GM21717 (cell line): Measurements from ENCODE around the gene LRCH2.
"Not testable (repeated sequence)": the region's sequence is repeated elsewhere in the genome, so short reads cannot be mapped to it uniquely, and the experiment has no call there.

Source experiments
- ATAC-seq: cut with Tn5 transposase; IDR thresholded peaks from one replicate; pipeline ENCODE4 v1.9.1; 2021; ENCODE audit warnings: mild to moderate bottlenecking, moderate library complexity; ENCODE audit not compliant: unreplicated experiment

The LRCH2 gene, protein sequence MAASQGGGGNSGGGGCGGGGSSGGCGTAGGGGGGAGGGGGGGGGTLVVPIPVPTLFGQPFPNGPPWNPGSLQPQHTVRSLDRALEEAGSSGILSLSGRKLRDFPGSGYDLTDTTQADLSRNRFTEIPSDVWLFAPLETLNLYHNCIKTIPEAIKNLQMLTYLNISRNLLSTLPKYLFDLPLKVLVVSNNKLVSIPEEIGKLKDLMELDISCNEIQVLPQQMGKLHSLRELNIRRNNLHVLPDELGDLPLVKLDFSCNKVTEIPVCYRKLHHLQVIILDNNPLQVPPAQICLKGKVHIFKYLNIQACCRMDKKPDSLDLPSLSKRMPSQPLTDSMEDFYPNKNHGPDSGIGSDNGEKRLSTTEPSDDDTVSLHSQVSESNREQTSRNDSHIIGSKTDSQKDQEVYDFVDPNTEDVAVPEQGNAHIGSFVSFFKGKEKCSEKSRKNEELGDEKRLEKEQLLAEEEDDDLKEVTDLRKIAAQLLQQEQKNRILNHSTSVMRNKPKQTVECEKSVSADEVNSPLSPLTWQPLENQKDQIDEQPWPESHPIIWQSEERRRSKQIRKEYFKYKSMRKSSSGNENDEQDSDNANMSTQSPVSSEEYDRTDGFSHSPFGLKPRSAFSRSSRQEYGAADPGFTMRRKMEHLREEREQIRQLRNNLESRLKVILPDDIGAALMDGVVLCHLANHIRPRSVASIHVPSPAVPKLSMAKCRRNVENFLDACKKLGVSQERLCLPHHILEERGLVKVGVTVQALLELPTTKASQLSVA

DNA sequence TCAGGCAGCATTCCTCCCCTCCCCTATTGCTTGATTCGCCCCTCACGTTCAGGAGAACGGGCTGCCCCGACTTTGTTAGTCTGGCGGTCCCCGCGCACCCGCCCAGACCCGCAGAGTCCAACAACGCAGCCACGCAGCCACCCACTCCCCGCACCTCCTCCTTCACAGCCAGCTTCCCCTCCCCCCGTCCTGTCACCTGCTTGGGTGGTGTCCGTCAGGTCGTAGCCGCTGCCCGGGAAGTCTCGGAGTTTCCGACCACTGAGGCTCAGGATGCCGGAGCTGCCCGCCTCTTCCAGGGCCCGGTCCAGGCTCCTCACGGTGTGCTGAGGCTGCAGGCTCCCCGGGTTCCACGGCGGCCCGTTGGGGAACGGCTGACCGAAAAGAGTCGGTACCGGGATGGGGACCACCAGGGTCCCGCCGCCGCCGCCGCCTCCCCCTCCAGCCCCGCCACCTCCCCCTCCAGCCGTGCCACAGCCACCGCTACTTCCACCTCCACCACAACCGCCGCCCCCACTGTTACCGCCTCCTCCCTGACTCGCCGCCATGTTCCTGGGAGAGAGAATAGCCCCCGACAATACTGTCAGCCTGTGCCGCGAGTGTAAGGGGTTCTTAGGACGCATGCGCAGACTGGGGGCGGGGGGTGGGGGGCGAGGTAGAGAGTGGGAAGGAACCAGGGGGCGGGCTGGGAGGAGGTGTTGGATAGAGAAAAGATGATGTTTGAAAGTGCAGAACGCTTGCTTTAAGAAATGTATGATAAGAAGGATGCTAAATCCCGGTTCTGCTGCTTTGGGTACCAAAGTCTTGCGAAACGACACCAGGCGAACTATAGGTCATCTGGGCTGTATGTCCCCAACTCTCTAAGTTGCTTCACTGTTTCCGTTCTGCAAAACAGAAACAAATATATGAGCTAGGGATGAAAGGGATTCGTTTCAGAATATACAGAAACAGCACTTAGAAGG, at the start of gene LRCH2:
TSS of gene LRCH2 (minus strand) at position 600 of the 959 bp plus-strand sequence. CDS start at position 545, 55 bp downstream.
- ATAC-seq = no peak

DNA sequence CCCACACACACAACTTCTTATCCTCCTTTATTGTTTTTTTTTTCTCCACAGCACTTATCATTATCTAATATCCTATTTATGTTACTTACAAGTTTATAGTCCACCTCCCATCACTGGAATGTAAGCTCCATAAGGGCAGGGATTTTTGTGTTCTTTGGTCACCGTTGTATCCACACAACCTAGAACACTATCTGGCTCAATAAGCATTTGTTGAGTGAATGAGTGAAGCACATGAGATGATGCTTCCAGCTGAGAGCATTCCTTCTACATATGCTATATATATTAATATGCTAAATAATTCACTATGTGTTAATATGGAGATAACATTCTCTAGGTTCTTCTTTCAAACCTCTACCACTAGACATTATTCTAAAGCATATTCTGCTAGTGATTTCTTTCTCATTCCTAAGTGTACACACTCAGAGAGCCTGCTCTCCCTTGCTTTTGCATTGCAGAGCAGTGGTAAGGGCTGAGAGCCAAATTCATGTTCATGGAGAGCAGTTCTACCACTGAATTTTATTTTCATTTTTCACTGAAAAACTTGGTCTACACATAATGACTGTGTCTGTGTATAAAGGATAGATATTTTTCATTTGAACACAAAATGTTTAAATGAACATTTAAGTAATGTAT, 35.3 kb upstream of the LRCH2 start:
- ATAC-seq = no peak

DNA sequence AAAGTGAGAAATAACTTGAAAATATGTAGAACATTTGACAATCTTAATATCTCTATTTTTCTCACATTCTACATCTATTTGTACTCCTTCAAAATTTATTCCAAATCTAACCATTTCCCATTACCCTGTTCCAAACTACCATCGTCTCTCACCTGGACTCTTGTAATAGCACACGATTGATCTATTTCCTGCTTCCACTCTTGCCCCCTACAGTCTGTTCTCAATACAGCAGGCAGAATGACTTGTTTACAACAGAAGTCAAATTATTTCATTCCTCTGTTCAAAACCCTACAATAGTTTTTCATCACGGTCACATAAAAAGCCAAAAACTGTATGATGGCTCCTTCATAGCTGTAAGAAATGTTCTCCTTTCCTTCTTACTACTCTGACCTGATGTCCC, 34.5 kb upstream of the LRCH2 start:
- ATAC-seq = no peak

DNA sequence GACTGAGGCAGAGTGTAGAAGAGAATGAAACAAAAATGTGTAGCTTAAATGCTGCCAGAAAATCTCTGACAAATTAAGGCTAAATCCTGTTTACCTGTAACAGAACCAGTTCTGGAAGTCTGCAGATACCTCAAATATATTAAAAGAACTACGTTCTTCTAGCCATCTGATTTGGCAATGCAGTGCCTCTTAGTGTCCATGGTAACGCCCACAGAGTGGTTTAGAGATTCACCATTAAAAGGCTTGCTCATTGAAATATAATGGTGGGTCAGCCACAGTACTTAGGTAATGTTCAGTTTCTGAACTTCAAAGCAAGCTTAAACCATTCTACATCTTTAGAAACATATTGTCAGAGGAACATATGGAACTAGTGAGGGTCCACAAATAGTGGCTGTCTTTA, 32.4 kb upstream of the LRCH2 start:
- no peak for ATAC-seq

DNA sequence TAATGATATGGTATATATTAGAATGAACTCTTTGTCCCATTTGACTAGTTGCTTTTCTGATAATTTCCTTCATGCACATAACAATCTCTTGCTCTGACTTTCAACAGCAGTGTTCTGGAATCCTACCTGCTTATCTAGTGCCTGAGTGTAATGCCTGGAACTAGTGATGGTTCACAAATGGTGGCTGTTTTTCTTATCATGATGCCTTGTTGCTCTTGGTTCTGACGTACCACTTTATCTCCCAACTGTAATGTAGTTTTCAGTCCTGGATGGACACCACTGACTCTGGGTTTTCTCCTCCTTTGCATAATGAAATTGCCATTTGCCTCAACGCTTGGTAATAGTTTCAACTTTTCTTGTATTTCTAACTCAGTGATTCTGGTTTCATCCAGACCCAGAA, 30.1 kb upstream of the LRCH2 start:
- ATAC-seq = no peak

DNA sequence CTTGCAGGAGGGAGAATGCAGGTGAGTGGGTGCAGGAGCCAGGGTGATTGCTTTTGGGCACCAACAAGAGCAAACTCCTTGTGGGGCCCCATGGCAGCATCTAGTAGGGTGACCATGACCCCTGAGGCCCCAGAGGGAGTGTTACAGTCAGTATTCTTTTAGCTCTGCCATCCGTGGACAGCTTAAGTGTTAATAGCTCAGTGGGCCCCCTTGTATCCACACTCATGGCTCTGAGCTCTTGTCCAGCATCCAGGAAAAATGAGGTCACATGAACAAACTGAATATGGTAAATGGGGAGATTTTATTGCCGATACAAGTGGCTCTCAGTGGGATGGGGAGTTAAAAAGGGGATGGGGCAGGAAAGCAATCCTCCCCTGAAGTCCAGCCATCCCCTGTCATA, 27.3 kb upstream of the LRCH2 start:
- ATAC-seq = no peak

DNA sequence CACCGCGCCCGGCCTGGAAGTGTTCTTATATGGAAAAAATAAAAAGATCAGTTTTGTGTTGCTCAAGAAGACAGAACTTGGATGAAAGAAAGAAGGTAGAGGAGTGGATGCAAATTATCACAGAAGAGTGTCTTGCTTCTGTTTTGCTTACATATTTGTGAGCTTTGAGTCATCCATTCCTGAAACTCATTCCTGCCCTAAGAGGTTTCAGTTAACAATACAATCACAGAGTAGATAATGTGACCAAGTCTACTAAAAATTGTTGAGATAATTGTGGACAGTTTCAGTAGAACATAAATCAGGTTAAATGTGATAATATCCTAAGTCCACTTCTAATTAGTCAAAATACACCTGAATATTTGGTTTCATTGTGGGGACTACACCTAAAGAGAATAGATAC, 26.4 kb upstream of the LRCH2 start:
- ATAC-seq = no peak

DNA sequence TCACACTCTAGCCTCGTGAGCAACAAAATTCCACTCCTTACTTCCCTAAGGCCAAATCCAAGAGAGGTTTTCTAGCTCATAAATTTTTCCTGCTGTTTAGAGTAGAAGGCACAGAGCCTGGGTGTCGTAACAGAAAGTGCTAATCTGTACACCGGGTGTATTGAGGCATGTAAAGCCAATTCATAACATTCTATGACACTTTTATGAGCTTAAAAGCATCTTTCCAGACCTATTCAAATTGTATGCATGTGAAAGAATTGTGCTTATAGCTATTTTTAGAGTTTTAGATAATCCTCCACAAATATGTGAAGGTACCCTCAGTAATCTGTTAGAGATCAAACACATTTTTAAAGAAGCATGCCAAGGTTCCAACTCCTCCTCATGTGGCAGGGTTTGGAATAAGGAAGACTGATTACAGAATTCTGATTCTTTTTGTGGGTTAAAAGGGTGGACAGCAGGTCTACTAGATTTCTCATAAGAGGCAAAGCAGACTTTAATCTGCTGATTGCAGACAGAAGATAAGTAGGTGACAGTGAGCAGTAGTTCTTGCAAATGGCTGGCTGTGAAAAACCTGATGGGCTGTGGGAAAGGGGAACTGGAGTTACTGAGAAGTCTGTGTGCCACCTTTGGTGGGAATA, 25.5 kb upstream of the LRCH2 start:
- ATAC-seq = no peak

DNA sequence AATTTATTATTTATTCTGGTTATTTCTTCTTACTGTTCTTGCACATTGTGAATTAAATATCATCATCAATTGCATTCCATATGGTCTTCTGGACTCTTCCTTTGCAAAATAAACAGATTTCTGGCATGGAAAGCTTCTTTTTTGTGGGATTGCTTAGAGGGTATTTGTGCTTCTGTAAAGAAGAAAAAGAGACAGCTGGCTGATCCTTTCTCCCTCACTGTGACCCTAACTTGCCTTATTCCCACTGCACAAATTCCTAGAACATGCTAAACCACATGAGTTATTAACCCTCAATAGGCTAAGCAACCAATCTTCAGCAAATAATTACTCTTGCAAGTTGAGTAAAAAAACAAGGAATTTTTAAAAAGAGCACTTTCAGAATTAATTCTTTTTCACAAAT, 23.8 kb upstream of the LRCH2 start:
- ATAC-seq = no peak

DNA sequence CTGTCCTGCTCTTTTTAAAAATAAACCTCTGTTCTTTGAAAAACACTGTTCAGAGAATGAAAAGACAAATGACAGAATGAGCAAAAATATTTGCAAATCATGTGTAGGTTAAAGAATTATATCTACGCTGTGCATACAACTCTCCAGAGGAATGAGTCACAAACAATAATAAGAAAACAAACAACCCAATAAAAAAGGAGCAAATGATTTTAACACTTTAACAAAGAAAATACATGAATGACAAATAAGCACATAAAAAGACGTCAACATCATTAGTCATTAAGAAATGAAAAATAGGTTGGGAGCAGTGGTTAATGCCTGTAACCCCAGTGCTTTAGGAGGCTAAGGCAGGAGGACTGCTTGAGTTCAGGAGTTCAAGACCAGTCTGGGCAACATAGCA, 21.1 kb upstream of the LRCH2 start:
- no peak for ATAC-seq

DNA sequence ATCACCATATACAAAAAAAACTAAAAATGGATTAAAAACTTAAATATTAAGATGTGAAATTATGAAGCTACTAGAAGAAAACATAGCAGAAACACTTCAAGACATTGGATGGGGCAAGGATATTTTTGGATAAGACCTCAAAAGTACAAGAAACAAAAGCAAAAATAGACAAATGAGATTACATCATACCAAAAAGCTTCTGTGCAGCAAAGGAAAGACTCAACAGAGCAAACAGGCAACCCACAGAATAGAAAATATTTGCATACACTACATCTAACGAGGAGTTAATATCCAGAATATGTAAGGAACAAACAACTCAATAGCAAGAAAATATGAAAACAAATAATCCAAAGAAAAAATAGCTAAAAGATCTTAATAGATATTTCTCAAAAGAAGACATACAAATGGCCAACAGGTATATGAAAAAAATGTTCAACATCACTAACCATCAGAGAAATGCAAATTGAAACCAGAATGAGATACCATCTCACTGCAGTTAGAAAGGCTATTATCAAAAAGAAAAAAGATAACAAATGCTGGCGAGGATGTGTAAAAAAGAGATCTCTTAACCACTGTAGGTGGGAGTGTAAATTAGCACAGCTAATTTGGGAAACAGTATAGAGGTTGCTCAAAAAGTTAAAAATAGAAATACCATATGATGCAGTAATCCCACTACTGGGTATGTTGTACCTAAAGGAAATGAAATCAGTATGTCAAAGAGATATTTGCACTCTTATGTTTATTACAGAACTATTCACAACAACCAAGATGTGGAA, 17.8 kb upstream of the LRCH2 start:
- no peak for ATAC-seq

DNA sequence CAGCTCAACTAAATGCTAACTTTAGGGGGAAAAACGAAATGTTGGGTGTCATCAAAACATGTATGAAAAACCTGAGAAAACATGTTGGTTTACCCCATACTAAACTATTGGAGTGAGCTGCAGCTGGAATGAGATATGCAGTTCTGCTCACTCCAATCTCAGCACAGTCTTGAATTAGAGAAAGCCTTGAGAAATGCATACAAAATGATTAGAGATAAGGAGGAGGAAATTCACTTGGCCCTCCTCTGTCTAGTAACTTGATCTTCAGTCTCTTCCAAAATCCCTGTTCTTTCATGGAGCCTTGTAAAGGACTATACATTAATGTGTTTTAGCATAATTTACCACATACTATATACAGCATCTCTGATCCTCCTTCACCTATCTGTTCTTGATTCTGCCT, 3.2 kb upstream of the LRCH2 start:
- ATAC-seq = no peak

DNA sequence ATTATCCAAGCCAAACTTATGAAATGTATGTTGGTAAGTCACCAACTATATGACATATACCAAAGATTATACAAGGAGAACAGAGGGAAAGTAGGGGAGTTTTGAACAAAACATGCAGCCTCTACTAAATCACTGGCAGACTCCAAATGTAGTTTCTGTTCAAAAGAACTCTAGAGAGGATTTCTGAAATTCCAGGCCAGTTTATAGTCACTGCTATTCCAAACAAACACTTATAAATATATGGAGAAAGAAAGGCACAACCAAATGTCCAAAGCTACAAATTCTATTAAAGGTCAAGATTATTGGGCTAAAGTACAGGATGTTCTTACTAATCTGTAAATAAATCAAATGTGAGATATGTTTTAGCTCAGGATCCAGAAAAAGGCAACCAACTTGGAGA, 2.7 kb upstream of the LRCH2 start:
- ATAC-seq = no peak

DNA sequence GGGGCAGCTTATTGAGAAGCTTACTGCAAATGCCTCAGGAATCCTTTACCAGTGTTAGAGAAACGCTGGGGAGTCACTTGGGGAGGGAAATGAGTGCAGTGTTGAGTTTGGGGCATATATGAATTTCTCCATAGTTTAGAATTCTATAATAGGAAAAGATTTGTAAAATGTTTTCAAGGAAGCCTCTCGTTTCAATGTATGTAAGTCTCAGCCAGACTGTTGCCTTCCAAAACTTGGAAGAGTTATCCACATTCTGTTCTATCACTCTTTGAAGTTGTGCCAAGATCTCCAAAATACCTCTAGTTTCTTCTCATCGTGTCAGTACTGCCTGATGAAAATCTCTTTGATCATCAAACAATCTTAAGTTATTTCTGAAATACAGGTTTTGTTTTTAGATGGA, 565 bp upstream of the LRCH2 start:
- ATAC-seq = no peak

DNA sequence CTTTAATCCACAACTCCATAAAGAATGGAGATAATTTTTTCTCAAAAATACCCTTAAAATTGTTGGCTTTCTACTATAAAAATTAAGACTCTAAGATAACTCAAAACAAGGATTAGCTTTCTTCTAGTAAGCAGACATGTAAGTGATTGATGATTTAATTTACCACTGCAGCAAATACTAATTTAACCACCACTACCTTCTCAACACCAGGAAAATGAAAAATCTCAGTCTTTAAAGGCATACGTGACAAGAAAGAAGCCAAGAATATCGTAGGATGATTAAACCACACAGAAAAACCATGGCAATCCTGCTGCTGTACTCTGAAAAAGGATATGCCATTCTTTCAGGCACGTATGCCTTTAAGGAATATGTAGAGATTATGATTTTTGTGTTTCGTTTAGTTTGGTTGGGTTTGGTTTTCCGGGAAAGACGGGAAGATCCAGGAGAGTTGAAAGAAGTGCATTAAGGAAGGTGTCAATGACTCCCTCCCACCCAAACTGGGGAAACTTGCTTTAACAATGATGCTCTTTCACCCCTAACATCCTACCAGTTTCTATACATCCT, 881 bp downstream of the LRCH2 start:
- ATAC-seq = no peak

DNA sequence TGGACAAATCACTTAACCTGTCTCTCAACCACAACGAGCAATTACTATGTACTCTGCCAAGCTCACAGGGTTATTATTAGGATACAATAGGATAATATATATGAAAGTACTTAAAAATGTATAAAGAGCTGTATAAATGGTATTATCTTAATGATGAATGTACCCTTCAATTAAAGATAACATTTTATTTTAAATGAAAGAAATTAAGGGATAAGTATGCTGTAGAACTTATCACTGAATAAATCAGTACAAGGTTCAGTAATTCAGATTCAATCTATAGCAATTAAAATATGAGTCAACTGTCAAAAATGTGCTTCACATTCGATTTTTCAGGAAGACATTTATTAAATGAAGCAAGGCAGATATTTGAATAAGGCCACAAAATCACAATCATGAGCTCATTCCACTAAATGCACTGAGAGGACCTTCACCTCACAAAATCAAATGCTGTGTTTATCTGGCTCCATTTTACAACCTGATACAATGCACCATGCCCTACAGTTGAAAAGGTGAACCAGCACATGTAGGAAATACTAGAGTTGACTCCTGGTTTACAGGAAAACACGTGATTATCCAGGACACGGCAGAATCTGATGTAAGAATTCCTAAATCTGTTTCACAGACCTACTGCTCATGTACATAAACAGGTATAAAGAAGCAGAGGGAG, 4.4 kb downstream of the LRCH2 start:
- ATAC-seq = no peak

DNA sequence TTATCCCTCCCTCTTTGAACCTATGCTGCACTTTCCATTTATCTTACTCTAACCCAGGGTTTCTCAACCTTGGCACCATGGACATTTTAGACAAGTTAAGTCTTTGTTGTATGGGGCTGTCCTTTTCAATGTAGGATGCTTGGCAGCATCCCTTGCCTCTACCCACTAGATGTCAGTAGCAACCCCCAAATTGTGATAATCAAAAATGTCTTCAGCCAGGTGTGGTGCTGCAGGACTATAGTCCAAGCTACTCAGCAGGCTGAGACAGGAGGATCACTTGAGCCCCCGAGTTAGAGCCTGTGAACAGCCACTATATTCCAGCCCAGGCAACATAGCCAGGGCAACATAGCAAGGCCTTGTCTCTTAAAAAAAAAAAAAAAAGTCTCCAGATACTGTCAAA, 7.0 kb downstream of the LRCH2 start:
- no peak for ATAC-seq

DNA sequence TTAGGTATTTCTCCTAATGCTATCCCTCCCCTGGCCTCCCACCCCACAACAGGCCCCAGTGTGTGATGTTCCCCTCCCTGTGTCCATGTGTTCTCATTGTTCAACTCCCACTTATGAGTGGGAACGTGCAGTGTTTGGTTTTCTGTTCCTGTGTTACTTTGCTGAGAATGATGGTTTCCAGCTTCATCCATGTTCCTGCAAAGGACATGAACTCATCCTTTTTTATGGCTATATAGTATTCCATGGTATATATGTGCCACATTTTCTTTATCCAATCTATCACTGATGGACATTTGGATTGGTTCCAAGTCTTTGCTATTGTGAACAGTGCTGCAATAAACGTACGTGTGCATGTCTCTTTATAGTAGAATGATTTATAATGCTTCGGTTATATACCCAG, 16.6 kb downstream of the LRCH2 start:
- ATAC-seq = not testable (repeated sequence)

DNA sequence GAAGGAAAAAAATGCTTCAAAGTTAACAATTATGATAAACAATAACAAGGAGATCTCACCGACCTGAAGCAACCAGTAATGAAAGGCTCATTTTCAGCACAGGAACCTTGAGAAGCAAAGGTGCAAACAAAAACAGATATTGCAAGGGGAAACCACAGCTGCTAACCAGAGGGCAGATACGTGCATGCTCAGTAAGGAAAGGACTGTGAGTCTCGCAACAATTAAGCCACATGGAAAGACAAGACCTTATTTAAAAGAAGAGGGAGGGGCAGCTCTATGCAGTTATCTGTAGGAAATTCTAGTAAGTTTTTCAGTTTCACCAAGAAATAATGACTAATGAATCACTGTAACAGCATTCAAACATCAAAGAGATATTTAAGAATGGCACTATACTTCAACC, 19.3 kb downstream of the LRCH2 start:
- no peak for ATAC-seq
